Colonic mucosa (tissue), 4 donors: ENCODE measurements around the gene CD109. TPM values are rescaled to one million over a fixed set of nuclear protein-coding genes. Genes with fewer than 3 reads are reported as not detected.
"Not testable (repeated sequence)": the region's sequence is repeated elsewhere in the genome, so short reads cannot be mapped to it uniquely, and the experiment has no call there.

Experiments used
- DNase-seq: peaks from one replicate; pipeline ENCODE4 v3.0.0-alpha.2; 2020
- H3K27ac ChIP-seq: fragments of 200-600 bp; one replicate; pipeline ENCODE4 v1.8.0; 2021
- H3K27me3 ChIP-seq: fragments of 200-600 bp; one replicate; pipeline ENCODE4 v1.8.0; 2021
- H3K36me3 ChIP-seq: fragments of 200-600 bp; one replicate; pipeline ENCODE4 v1.8.0; 2021
- H3K4me1 ChIP-seq: fragments of 200-600 bp; one replicate; pipeline ENCODE4 v1.8.0; 2021; ENCODE audit warnings: mild to moderate bottlenecking
- H3K4me3 ChIP-seq: fragments of 200-600 bp; one replicate; pipeline ENCODE4 v1.8.0; 2021
- H3K9ac ChIP-seq, 2 donors: one replicate each; pipeline ENCODE4 v1.7.0; 2013; ENCODE audit warnings: control low read depth in 2 of 2, low read depth in 2 of 2, low read length in 2 of 2
- H3K9me3 ChIP-seq: fragments of 200-600 bp; one replicate; pipeline ENCODE4 v1.8.0; 2021
- intact Hi-C: fragments of 100-400 bp; cut with DNase I; formaldehyde crosslinking; loops from one replicate; pipeline ENCODE4 v1.14.1; 2022
- total RNA-seq, 2 donors: library from RNA; stranded (reverse); fragmentation: NEBNext Ultra II Directional in 1 of 2; extraction: Animal tissue kit (Norgen Biotek cat#: 25700) in 1 of 2; gene quantifications; one replicate each; pipeline ENCODE4 v1.2.1, GENCODE V29; 2021
- TF ChIP-seq, protein P1 (sequence below): fragments of 200-600 bp; IDR thresholded peaks from one replicate; pipeline ENCODE4 v1.8.0; 2022; ENCODE audit warnings: antibody characterized with exemption, mild to moderate bottlenecking
- donor health status: healthy.
- donor health status: DM: no; HTN: no; CAD: no.
- donor health status: DM: no; HTN: no; CAD: no.

Gene CD109
- total RNA-seq, 2 donors from 2014 or later = 1.1 to 4.5 TPM

DNA sequence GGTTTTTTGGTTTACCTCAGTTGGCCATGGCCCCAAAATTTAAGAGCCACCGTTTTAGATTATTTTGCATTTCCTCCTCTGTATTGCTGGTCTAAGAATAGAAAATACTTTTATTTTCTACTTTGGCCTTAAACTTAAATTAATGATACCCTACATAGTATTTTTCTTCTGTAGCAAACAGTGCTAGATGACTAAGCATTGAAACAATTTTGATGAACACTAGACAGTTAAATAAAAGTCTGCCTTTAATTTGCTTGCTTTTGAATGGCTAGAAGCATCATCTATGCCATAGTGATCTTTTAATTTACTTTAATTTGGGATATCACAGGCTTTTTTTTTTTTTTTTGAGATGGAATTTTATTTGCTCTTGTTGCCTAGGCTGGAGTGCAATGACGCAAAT lies 106.4 kb downstream of the CD109 start:
- no peaks in the 10 kb centered on the region for H3K36me3 ChIP-seq
- TF ChIP-seq, protein P1, sequence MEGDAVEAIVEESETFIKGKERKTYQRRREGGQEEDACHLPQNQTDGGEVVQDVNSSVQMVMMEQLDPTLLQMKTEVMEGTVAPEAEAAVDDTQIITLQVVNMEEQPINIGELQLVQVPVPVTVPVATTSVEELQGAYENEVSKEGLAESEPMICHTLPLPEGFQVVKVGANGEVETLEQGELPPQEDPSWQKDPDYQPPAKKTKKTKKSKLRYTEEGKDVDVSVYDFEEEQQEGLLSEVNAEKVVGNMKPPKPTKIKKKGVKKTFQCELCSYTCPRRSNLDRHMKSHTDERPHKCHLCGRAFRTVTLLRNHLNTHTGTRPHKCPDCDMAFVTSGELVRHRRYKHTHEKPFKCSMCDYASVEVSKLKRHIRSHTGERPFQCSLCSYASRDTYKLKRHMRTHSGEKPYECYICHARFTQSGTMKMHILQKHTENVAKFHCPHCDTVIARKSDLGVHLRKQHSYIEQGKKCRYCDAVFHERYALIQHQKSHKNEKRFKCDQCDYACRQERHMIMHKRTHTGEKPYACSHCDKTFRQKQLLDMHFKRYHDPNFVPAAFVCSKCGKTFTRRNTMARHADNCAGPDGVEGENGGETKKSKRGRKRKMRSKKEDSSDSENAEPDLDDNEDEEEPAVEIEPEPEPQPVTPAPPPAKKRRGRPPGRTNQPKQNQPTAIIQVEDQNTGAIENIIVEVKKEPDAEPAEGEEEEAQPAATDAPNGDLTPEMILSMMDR = no peak

GRCh38 chr6:73803562-73804241 lies 107.7 kb downstream of the CD109 start:
- H3K4me3 ChIP-seq = no peak overlapping the region
- DNase-seq = peak; percentile 20
- H3K9ac ChIP-seq = no peak overlapping the region
- no peaks in the 10 kb centered on the region for H3K36me3 ChIP-seq
- intact Hi-C loops = no loop called here
- no peaks in the 10 kb centered on the region for H3K27me3 ChIP-seq
- TF ChIP-seq, protein P1 = peak; percentile 37
- H3K4me1 ChIP-seq = no peaks in the 10 kb centered on the region
- no peaks in the 10 kb centered on the region for H3K9me3 ChIP-seq
- H3K27ac ChIP-seq = no peak overlapping the region

More for the DNA sequence above, 106.4 kb downstream of the CD109 start:
- Histone ChIP-seq H3K9ac (no peak overlapping the region), H3K4me1 (no peaks in the 10 kb centered on the region), H3K27ac (no peak overlapping the region), H3K27me3 (no peaks in the 10 kb centered on the region), H3K9me3 (no peaks in the 10 kb centered on the region), H3K4me3 (no peak overlapping the region)
- no peak for DNase-seq
- intact Hi-C loops = no loop called here

GRCh38 chr6:73805221-73805620 lies 109.2 kb downstream of the CD109 start:
- H3K27ac ChIP-seq, H3K9me3 ChIP-seq, H3K36me3 ChIP-seq, H3K27me3 ChIP-seq, H3K4me1 ChIP-seq, H3K4me3 ChIP-seq, DNase-seq, H3K9ac ChIP-seq, intact Hi-C loops: not testable (repeated sequence)

DNA sequence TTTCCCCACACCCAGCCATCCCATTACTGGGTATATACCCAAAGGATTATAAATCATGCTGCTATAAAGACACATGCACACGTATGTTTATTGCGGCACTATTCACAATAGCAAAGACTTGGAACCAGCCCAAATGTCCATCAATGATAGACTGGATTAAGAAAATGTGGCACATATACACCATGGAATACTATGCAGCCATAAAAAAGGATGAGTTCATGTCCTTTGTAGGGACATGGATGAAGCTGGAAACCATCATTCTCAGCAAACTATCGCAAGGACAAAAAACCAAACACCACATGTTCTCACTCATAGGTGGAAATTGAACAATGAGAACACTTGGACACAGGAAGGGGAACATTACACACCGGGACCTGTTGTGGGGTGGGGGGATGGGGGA lies 110.0 kb downstream of the CD109 start:
- H3K4me3 ChIP-seq, H3K9ac ChIP-seq, H3K27ac ChIP-seq, DNase-seq, H3K9me3 ChIP-seq, intact Hi-C loops, H3K36me3 ChIP-seq, H3K27me3 ChIP-seq, H3K4me1 ChIP-seq: not testable (repeated sequence)

DNA sequence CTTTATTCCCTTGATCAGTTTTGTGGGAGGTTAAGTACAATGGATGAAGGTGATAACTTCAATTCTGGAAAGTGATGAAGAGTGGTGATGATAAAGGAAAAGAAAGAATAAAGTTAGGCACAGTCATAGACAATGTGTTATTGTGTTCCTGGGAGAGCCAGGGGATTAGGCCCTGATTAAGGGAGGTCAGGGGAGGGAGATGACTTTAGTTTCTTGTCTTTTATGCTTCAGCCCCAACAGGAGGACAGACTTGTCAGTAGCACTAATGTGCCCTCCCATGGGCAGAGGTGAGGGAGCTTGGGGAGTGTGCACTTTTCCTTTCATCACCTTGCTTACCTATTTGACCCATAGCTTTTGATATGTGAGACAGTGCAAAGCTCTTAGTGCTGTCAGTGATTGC lies 115.7 kb downstream of the CD109 start:
- Histone ChIP-seq H3K36me3 (no peaks in the 10 kb centered on the region), H3K27me3 (no peaks in the 10 kb centered on the region), H3K9me3 (no peaks in the 10 kb centered on the region), H3K4me1 (no peaks in the 10 kb centered on the region), H3K27ac (no peak overlapping the region), H3K4me3 (no peak overlapping the region), H3K9ac (no peak overlapping the region)
- no peak for DNase-seq
- intact Hi-C loops = no loop called here
- TF ChIP-seq, protein P1 = no peak

- Histone ChIP-seq H3K4me3 (no peak overlapping the region), H3K9ac (no peak overlapping the region), H3K9me3 (no peaks in the 10 kb centered on the region), H3K27ac (no peak overlapping the region), H3K36me3 (no peaks in the 10 kb centered on the region), H3K4me1 (no peaks in the 10 kb centered on the region), H3K27me3 (no peaks in the 10 kb centered on the region)
- DNase-seq = no peak
- intact Hi-C loops = no loop called here
- TF ChIP-seq, protein P1 = no peak
Observed at GRCh38 chr6:73817253-73817652, 121.2 kb downstream of the CD109 start.
